ENCODE results near the gene NRF1. TPM values are rescaled to one million over a fixed set of nuclear protein-coding genes. Genes with fewer than 3 reads are reported as not detected.

The NRF1 gene
- total and polyA plus RNA-seq, 2 of the 8 experiments (the other 6 are each of a cell fraction or from before 2014, with no cell fraction given), result 18.2 to 21.4 TPM

- TF ChIP-seq RBBP5 (IDR thresholded peaks at IDR 0.05; ENCODE audit: borderline replicate concordance, low read depth, low read length) (no peak), SIRT6 (IDR thresholded peaks at IDR 0.05; ENCODE audit: low read length) (no peak), SAP30 (IDR thresholded peaks at IDR 0.05; ENCODE audit: insufficient read depth, insufficient replicate concordance, low read length) (no peak), MAFK (IDR thresholded peaks at IDR 0.05; ENCODE audit: low read depth, low read length) (no peak), RNF2 (IDR thresholded peaks at IDR 0.05; ENCODE audit: borderline replicate concordance, low read depth, low read length, missing control alignments, poor library complexity, severe bottlenecking) (no peak), BRCA1 (IDR thresholded peaks at IDR 0.05; ENCODE audit: low read depth, low read length) (no peak), SUZ12 (IDR thresholded peaks at IDR 0.05; ENCODE audit: low read length) (no peak), POU5F1 (IDR thresholded peaks at IDR 0.05; ENCODE audit: low read depth, low read length) (no peak), CREB1 (IDR thresholded peaks at IDR 0.05) (no peak)
Observed at GRCh38 chr7:129670656-129671055, 59.1 kb downstream of the NRF1 start (continued).
